DOHH2 (cell line): ENCODE results near the gene ATRN.
A peak's percentile ranks its signal among the peaks of the same experiment; 100 is the strongest.

Experiments used
- H3F3A ChIP-seq: fragments of 200-600 bp; sonication (generic), shearing (Covaris generic); 2 replicates; pipeline ENCODE4 v1.6.0; 2016; ENCODE audit warnings: antibody characterized with exemption, mild to moderate bottlenecking; ENCODE audit not compliant: control insufficient read depth, insufficient read depth
- H3K27ac ChIP-seq: fragments of 200-600 bp; sonication (generic); 2 replicates; pipeline ENCODE4 v1.5.1; 2014; ENCODE audit warnings: low read depth, mild to moderate bottlenecking, low read length, moderate library complexity
- H3K27me3 ChIP-seq: fragments of 200-600 bp; sonication (generic); 2 replicates; pipeline ENCODE4 v1.6.1; 2014; ENCODE audit warnings: mild to moderate bottlenecking, low read length, mixed read lengths; ENCODE audit not compliant: control insufficient read depth
- H3K36me3 ChIP-seq: fragments of 200-600 bp; sonication (generic); 2 replicates; pipeline ENCODE4 v1.6.1; 2014; ENCODE audit warnings: mild to moderate bottlenecking, low read length, moderate library complexity, mixed read lengths; ENCODE audit not compliant: control insufficient read depth
- H3K4me1 ChIP-seq: fragments of 200-600 bp; sonication (generic); 2 replicates; pipeline ENCODE4 v1.6.1; 2014; ENCODE audit warnings: mild to moderate bottlenecking, low read length, mixed read lengths; ENCODE audit not compliant: control insufficient read depth
- H3K4me2 ChIP-seq: fragments of 200-600 bp; sonication (generic); 2 replicates; pipeline ENCODE4 v1.6.0; 2014; ENCODE audit warnings: mild to moderate bottlenecking, low read length, moderate library complexity
- H3K4me3 ChIP-seq: fragments of 200-600 bp; sonication (generic); 2 replicates; pipeline ENCODE4 v1.5.1; 2014; ENCODE audit warnings: mild to moderate bottlenecking, low read length, mixed read lengths
- H3K79me2 ChIP-seq: fragments of 200-600 bp; sonication (generic); 2 replicates; pipeline ENCODE4 v1.6.1; 2014; ENCODE audit warnings: mild to moderate bottlenecking, low read length, mixed read lengths; ENCODE audit not compliant: control insufficient read depth
- H3K9me2 ChIP-seq: fragments of 200-600 bp; sonication (generic); replicated peaks from 2 replicates; pipeline ENCODE4 v1.6.1; 2014; ENCODE audit warnings: mild to moderate bottlenecking, low read length, mixed read lengths; ENCODE audit not compliant: control insufficient read depth
- H3K9me3 ChIP-seq: fragments of 200-600 bp; sonication (generic); 2 replicates; pipeline ENCODE4 v1.6.1; 2014; ENCODE audit warnings: antibody characterized with exemption, low read length, mixed read lengths; ENCODE audit not compliant: control insufficient read depth, insufficient read depth
- H4K20me1 ChIP-seq: fragments of 200-600 bp; sonication (generic); 2 replicates; pipeline ENCODE4 v1.6.0; 2014; ENCODE audit warnings: low read depth, mild to moderate bottlenecking, antibody characterized with exemption, low read length, moderate library complexity; ENCODE audit not compliant: control insufficient read depth, insufficient read depth
- CTCF ChIP-seq: fragments of 200-600 bp; sonication (generic); IDR thresholded peaks from one replicate; pipeline ENCODE4 v1.5.1; 2014; ENCODE audit warnings: antibody characterized with exemption, mild to moderate bottlenecking, low read depth, low read length; ENCODE audit not compliant: poor library complexity, severe bottlenecking
- EZH2phosphoT487 ChIP-seq: fragments of 200-600 bp; sonication (generic); IDR thresholded peaks from 2 replicates; pipeline ENCODE4 v1.6.1; 2017; ENCODE audit warnings: borderline replicate concordance, mild to moderate bottlenecking, antibody characterized with exemption, low read length, moderate library complexity, mixed read lengths

Gene ATRN

GRCh38 chr20:3563133-3563532, 92.3 kb downstream of the ATRN start:
- no peaks in the 10 kb centered on the region for H4K20me1 ChIP-seq
- H3K4me2 ChIP-seq = no peak overlapping the region
- no peaks in the 10 kb centered on the region for H3K9me3 ChIP-seq
- H3K9me2 ChIP-seq = no peaks in the 10 kb centered on the region
- no peak overlapping the region for H3K27ac ChIP-seq
- H3K4me3 ChIP-seq = no peak overlapping the region
- peaks cover 15% of the 10 kb centered on the region for H3K36me3 ChIP-seq
- H3K27me3 ChIP-seq = no peaks in the 10 kb centered on the region
- no peaks in the 10 kb centered on the region for H3F3A ChIP-seq
- H3K79me2 ChIP-seq = no peaks in the 10 kb centered on the region
- peaks cover 19% of the 10 kb centered on the region for H3K4me1 ChIP-seq
- TF ChIP-seq CTCF (no peak), EZH2phosphoT487 (no peak)

GRCh38 chr20:3563548-3564177, 92.8 kb downstream of the ATRN start:
- H3K9me2 ChIP-seq = no peaks in the 10 kb centered on the region
- peaks cover 15% of the 10 kb centered on the region for H3K36me3 ChIP-seq
- H3K27ac ChIP-seq = no peak overlapping the region
- H3K9me3 ChIP-seq = no peaks in the 10 kb centered on the region
- H3K27me3 ChIP-seq = no peaks in the 10 kb centered on the region
- no peaks in the 10 kb centered on the region for H4K20me1 ChIP-seq
- no peaks in the 10 kb centered on the region for H3K79me2 ChIP-seq
- peaks cover 19% of the 10 kb centered on the region for H3K4me1 ChIP-seq
- H3K4me3 ChIP-seq = no peak overlapping the region
- H3F3A ChIP-seq = no peaks in the 10 kb centered on the region
- H3K4me2 ChIP-seq = no peak overlapping the region
- TF ChIP-seq EZH2phosphoT487 (no peak), CTCF (peak; percentile 74)

- no peak overlapping the region for H3K27ac ChIP-seq
- no peak overlapping the region for H3K4me2 ChIP-seq
- TF ChIP-seq EZH2phosphoT487 = no peak
- no peak for TF ChIP-seq CTCF
- H3K36me3 ChIP-seq = peaks cover 11% of the 10 kb centered on the region
- H4K20me1 ChIP-seq = no peaks in the 10 kb centered on the region
- H3K27me3 ChIP-seq = no peaks in the 10 kb centered on the region
- no peaks in the 10 kb centered on the region for H3F3A ChIP-seq
- H3K9me2 ChIP-seq = no peaks in the 10 kb centered on the region
- H3K9me3 ChIP-seq = no peaks in the 10 kb centered on the region
- H3K4me3 ChIP-seq = no peak overlapping the region
- H3K4me1 ChIP-seq = no peaks in the 10 kb centered on the region; the same call in 1 of the 2 replicates
- no peaks in the 10 kb centered on the region for H3K79me2 ChIP-seq
Observed at GRCh38 chr20:3565851-3566250, 95.0 kb downstream of the ATRN start.
